ENCODE measurements around the gene PKLR. TPM values are rescaled to one million over a fixed set of nuclear protein-coding genes. Genes with fewer than 3 reads are reported as not detected.

The PKLR gene
- total RNA-seq, 2 donors from 2014 or later = not detected

- Histone ChIP-seq H3K27ac (peak overlapping the region in 1 of 2 donors; percentile 12), H3K4me1 (ENCODE audit: control insufficient read depth in 1 of 2, low read depth in 2 of 2) (peaks cover 0 to 11% of the 10 kb centered on the region in 2 donors), H3K27me3 (replicated peaks; ENCODE audit: insufficient read depth) (no peaks in the 10 kb centered on the region), H3K4me3 (no peak overlapping the region), H3K9me3 (no peaks in the 10 kb centered on the region), H3K36me3 (peaks cover 19% of the 10 kb centered on the region)
- TF ChIP-seq, protein P1, sequence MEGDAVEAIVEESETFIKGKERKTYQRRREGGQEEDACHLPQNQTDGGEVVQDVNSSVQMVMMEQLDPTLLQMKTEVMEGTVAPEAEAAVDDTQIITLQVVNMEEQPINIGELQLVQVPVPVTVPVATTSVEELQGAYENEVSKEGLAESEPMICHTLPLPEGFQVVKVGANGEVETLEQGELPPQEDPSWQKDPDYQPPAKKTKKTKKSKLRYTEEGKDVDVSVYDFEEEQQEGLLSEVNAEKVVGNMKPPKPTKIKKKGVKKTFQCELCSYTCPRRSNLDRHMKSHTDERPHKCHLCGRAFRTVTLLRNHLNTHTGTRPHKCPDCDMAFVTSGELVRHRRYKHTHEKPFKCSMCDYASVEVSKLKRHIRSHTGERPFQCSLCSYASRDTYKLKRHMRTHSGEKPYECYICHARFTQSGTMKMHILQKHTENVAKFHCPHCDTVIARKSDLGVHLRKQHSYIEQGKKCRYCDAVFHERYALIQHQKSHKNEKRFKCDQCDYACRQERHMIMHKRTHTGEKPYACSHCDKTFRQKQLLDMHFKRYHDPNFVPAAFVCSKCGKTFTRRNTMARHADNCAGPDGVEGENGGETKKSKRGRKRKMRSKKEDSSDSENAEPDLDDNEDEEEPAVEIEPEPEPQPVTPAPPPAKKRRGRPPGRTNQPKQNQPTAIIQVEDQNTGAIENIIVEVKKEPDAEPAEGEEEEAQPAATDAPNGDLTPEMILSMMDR (IDR thresholded peaks at IDR 0.05) = no peak
- DNase-seq (ENCODE audit: low spot score) (no peak), ATAC-seq (ENCODE audit: insufficient number of reproducible peaks, low FRiP score, low read depth) (no peak)
Observed at GRCh38 chr1:155327981-155328380, 26.7 kb upstream of the PKLR start.

DNA sequence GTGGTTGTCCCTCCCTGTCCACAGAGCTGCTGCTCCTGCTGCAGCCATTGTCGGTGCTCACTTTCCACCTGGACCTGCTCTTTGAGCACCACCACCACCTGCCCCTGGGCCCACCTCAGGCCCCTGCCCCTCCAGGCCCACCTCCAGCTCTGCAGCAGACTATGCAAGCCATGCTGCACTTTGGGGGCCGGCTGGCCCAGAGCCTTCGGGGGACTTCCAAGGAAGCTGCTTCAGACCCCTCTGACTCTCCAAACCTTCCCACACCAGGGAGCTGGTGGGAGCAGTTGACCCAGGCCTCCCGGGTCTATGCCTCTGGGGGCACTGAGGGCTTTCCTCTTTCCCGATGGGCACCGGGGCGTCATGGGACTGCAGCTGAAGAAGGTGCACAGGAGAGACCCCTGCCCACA, 25.4 kb upstream of the PKLR start:
- peaks cover 6 to 19% of the 10 kb centered on the region in 2 donors for H3K4me1 ChIP-seq (ENCODE audit: control insufficient read depth in 1 of 2, low read depth in 2 of 2)
- no peak overlapping the region for H3K4me3 ChIP-seq
- DNase-seq (ENCODE audit: low spot score) (no peak), ATAC-seq (ENCODE audit: insufficient number of reproducible peaks, low FRiP score, low read depth) (no peak)
- TF ChIP-seq, protein P1 (IDR thresholded peaks at IDR 0.05) = no peak
- no peaks in the 10 kb centered on the region for H3K27me3 ChIP-seq (replicated peaks; ENCODE audit: insufficient read depth)
- no peaks in the 10 kb centered on the region for H3K9me3 ChIP-seq
- peaks cover 19% of the 10 kb centered on the region for H3K36me3 ChIP-seq
- H3K27ac ChIP-seq = no peak overlapping the region

- TF ChIP-seq, protein P1 (IDR thresholded peaks at IDR 0.05) = no peak
- H3K27me3 ChIP-seq (replicated peaks; ENCODE audit: insufficient read depth) = no peaks in the 10 kb centered on the region
- peaks cover 10 to 23% of the 10 kb centered on the region in 2 donors for H3K4me1 ChIP-seq (ENCODE audit: control insufficient read depth in 1 of 2, low read depth in 2 of 2)
- no peak for DNase-seq (ENCODE audit: low spot score)
- peaks cover 17% of the 10 kb centered on the region for H3K36me3 ChIP-seq
- no peaks in the 10 kb centered on the region for H3K9me3 ChIP-seq
- no peak overlapping the region for H3K27ac ChIP-seq
- H3K4me3 ChIP-seq = no peak overlapping the region
- no peak for ATAC-seq (ENCODE audit: insufficient number of reproducible peaks, low FRiP score, low read depth)
Observed at GRCh38 chr1:155326020-155326526, 24.8 kb upstream of the PKLR start.

- H3K27me3 ChIP-seq (replicated peaks; ENCODE audit: insufficient read depth) = no peaks in the 10 kb centered on the region
- no peak for DNase-seq (ENCODE audit: low spot score)
- peak overlapping the region; percentile 80 for H3K4me3 ChIP-seq
- H3K36me3 ChIP-seq = peaks cover 14% of the 10 kb centered on the region
- H3K4me1 ChIP-seq (ENCODE audit: control insufficient read depth in 1 of 2, low read depth in 2 of 2) = peaks cover 10 to 23% of the 10 kb centered on the region in 2 donors
- no peak for ATAC-seq (ENCODE audit: insufficient number of reproducible peaks, low FRiP score, low read depth)
- TF ChIP-seq, protein P1 (IDR thresholded peaks at IDR 0.05) = no peak
- no peaks in the 10 kb centered on the region for H3K9me3 ChIP-seq
- H3K27ac ChIP-seq = peak overlapping the region in 1 of 2 donors; percentile 91
Observed at GRCh38 chr1:155325603-155325893, 24.3 kb upstream of the PKLR start.

DNA sequence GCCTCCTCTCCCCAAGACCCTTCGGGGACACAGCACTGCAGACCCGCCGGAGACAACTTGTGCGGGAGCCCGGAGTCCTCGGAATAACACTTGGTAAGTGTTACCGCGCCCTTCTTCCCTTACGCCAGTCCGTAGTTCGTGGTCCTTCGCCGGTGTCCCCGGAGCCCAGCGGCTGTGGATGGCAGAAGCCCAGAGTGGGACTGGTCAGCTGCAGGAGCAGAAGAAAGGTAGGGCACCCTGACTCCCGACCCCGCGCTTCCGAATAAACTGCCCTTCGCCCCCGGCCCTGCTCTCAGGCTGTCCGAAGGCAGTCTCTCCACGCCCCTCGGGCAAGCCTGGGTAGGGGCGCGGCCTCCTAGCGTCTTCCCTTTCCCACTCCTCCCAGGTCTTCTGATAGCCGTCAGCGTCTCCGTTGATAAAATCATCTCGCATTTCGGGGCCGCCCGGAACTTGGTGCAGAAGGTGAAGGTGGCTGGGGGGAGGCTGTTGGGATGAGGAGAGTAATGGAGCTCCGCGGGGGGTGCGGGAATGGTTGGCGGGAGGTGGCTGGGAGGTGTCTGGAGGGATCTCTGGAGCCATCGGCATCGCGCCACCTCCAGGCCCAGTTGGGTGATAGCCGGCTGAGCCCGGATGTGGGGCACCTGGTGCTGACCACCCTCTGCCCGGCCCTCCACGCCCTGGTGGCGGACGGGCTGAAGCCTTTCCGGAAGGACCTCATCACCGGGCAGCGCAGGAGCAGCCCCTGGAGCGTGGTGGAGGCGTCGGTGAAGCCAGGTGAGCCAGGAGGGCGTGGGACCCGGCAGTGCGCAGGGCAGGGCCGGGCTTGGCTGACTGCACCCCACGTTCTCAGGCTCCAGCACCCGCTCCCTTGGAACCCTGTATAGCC, 23.7 kb upstream of the PKLR start:
- Histone ChIP-seq H3K27ac (peak overlapping the region; percentile 58 to 91), H3K4me1 (ENCODE audit: control insufficient read depth in 1 of 2, low read depth in 2 of 2) (peaks cover 10 to 29% of the 10 kb centered on the region in 2 donors)

More for the DNA sequence above, 23.7 kb upstream of the PKLR start:
- TF ChIP-seq, protein P1 (IDR thresholded peaks at IDR 0.05) = peak; percentile 24
- no peaks in the 10 kb centered on the region for H3K27me3 ChIP-seq (replicated peaks; ENCODE audit: insufficient read depth)
- peaks cover 9% of the 10 kb centered on the region for H3K36me3 ChIP-seq
- DNase-seq (ENCODE audit: low spot score) (no peak), ATAC-seq (ENCODE audit: insufficient number of reproducible peaks, low FRiP score, low read depth) (no peak)
- no peaks in the 10 kb centered on the region for H3K9me3 ChIP-seq
- peak overlapping the region; percentile 80 for H3K4me3 ChIP-seq
